HEK293T (cell line): ENCODE data around the gene FMN2.

ENCODE experiments used
- CTCF ChIA-PET: fragments of 350-600 bp; formaldehyde crosslinking; extraction: SDS; loops from one replicate; lab custom pipeline; 2021; ENCODE audit warnings: antibody characterized with exemption, inconsistent platforms; lab: Yijun Ruan, JAX
- POLR2A ChIA-PET: fragments of 350-600 bp; formaldehyde crosslinking; extraction: SDS; loops from one replicate; lab custom pipeline; 2020; ENCODE audit warnings: antibody characterized with exemption, inconsistent platforms; lab: Yijun Ruan, JAX
- DNase-seq: peaks from one replicate; pipeline ENCODE4 v3.0.0; 2012; ENCODE audit warnings: mixed read lengths; ENCODE audit errors: extremely low spot score
- ARNT ChIP-seq: fragments of 450-650 bp; IDR thresholded peaks from 2 replicates; pipeline ENCODE4 v1.6.1; 2017; ENCODE audit warnings: mild to moderate bottlenecking
- BHLHE40 ChIP-seq: fragments of 450-650 bp; IDR thresholded peaks from 2 replicates; pipeline ENCODE4 v1.6.1; 2016; ENCODE audit warnings: mild to moderate bottlenecking, moderate library complexity, borderline replicate concordance
- CTBP1 ChIP-seq: fragments of 450-650 bp; IDR thresholded peaks from 2 replicates; pipeline ENCODE4 v1.6.1; 2016; ENCODE audit warnings: borderline replicate concordance
- ELF4 ChIP-seq: fragments of 450-650 bp; IDR thresholded peaks from 2 replicates; pipeline ENCODE4 v1.6.1; 2017; ENCODE audit warnings: antibody characterized with exemption
- FOXA1 ChIP-seq: fragments of 450-650 bp; IDR thresholded peaks from 2 replicates; pipeline ENCODE4 v1.6.1; 2016; ENCODE audit warnings: mild to moderate bottlenecking
- FOXK2 ChIP-seq: fragments of 450-650 bp; IDR thresholded peaks from 2 replicates; pipeline ENCODE4 v1.6.1; 2016; ENCODE audit warnings: mild to moderate bottlenecking
- FOXM1 ChIP-seq: fragments of 450-650 bp; IDR thresholded peaks from 2 replicates; pipeline ENCODE4 v1.6.1; 2017; ENCODE audit warnings: mild to moderate bottlenecking, borderline replicate concordance
- HDGF ChIP-seq: fragments of 450-650 bp; IDR thresholded peaks from 2 replicates; pipeline ENCODE4 v1.6.1; 2017; ENCODE audit warnings: antibody characterized with exemption, borderline replicate concordance
- L3MBTL2 ChIP-seq: fragments of 450-650 bp; conservative IDR thresholded peaks from 2 replicates; pipeline ENCODE4 v1.6.1; 2016; ENCODE audit warnings: mild to moderate bottlenecking
- LEF1 ChIP-seq: fragments of 450-650 bp; IDR thresholded peaks from 2 replicates; pipeline ENCODE4 v1.6.1; 2017; ENCODE audit warnings: mild to moderate bottlenecking, borderline replicate concordance
- NFRKB ChIP-seq: fragments of 450-650 bp; IDR thresholded peaks from 2 replicates; pipeline ENCODE4 v1.6.1; 2016; ENCODE audit warnings: mild to moderate bottlenecking, moderate library complexity
- PKNOX1 ChIP-seq: fragments of 450-650 bp; IDR thresholded peaks from 2 replicates; pipeline ENCODE4 v1.6.1; 2016
- SP1 ChIP-seq: fragments of 450-650 bp; IDR thresholded peaks from 2 replicates; pipeline ENCODE4 v1.6.1; 2017
- SUZ12 ChIP-seq: fragments of 450-650 bp; IDR thresholded peaks from 2 replicates; pipeline ENCODE4 v1.6.1; 2016; ENCODE audit warnings: mild to moderate bottlenecking
- TARDBP ChIP-seq: fragments of 450-650 bp; IDR thresholded peaks from 2 replicates; pipeline ENCODE4 v1.6.1; 2016
- ZNF384 ChIP-seq: fragments of 450-650 bp; IDR thresholded peaks from 2 replicates; pipeline ENCODE4 v1.6.1; 2016

FMN2 gene

GRCh38 chr1:240128366-240128765, 36.7 kb downstream of the FMN2 start:
- POLR2A ChIA-PET: no interaction called here
- DNase-seq: no peak
- TF ChIP-seq PKNOX1: no peak
- TF ChIP-seq FOXM1: no peak
- TF ChIP-seq LEF1: no peak
- no peak for TF ChIP-seq L3MBTL2
- no peak for TF ChIP-seq ZNF384
- no peak for TF ChIP-seq SP1
- TF ChIP-seq SUZ12: no peak
- CTCF ChIA-PET: interaction anchor here (0.6 to 1.0 kb wide), 2 partner anchors 21 to 36 kb away, joined by 3 to 4 read pairs; partner anchors contain the start of gene FMN2

- TF ChIP-seq LEF1: no peak
- no peak for TF ChIP-seq CTBP1
- no peak for TF ChIP-seq FOXM1
- TF ChIP-seq L3MBTL2: no peak
- no peak for TF ChIP-seq FOXK2
- TF ChIP-seq PKNOX1: no peak
- no peak for TF ChIP-seq HDGF
- no peak for TF ChIP-seq ARNT
- TF ChIP-seq ELF4: no peak
- no peak for TF ChIP-seq FOXA1
- POLR2A ChIA-PET: no interaction called here
These were observed 42.4 kb downstream of the FMN2 start for GRCh38 chr1:240134113-240134512.

GRCh38 chr1:240134596-240134995, 42.9 kb downstream of the FMN2 start:
- POLR2A ChIA-PET: no interaction called here
- no peak for DNase-seq
- CTCF ChIA-PET: no interaction called here
- TF ChIP-seq FOXA1: no peak
- TF ChIP-seq NFRKB: no peak
- no peak for TF ChIP-seq L3MBTL2
- no peak for TF ChIP-seq BHLHE40
- no peak for TF ChIP-seq HDGF
- no peak for TF ChIP-seq SUZ12
- no peak for TF ChIP-seq FOXM1
- no peak for TF ChIP-seq ARNT
- TF ChIP-seq TARDBP: no peak
- no peak for TF ChIP-seq FOXK2
- no peak for TF ChIP-seq ELF4
- TF ChIP-seq LEF1: no peak
- no peak for TF ChIP-seq SP1
- TF ChIP-seq CTBP1: no peak
- no peak for TF ChIP-seq PKNOX1
- TF ChIP-seq ZNF384: no peak

More at GRCh38 chr1:240134113-240134512, 42.4 kb downstream of the FMN2 start:
- no peak for DNase-seq
- CTCF ChIA-PET: no interaction called here

GRCh38 chr1:240136402-240136801, 44.7 kb downstream of the FMN2 start:
- TF ChIP-seq FOXK2 (no peak), TARDBP (no peak), ARNT (no peak), HDGF (no peak), CTBP1 (no peak), ZNF384 (no peak), FOXM1 (no peak), PKNOX1 (no peak), LEF1 (no peak), ELF4 (no peak), SP1 (no peak), BHLHE40 (no peak), L3MBTL2 (no peak), NFRKB (no peak), FOXA1 (no peak), SUZ12 (no peak)
- DNase-seq: no peak
- ChIA-PET CTCF (no interaction called here), POLR2A (no interaction called here)

- POLR2A ChIA-PET: no interaction called here
- TF ChIP-seq SP1: no peak
- no peak for TF ChIP-seq BHLHE40
- no peak for TF ChIP-seq TARDBP
- no peak for TF ChIP-seq ARNT
- no peak for TF ChIP-seq FOXA1
- TF ChIP-seq HDGF: no peak
- no peak for TF ChIP-seq L3MBTL2
- no peak for TF ChIP-seq PKNOX1
- no peak for TF ChIP-seq ZNF384
- TF ChIP-seq SUZ12: no peak
- TF ChIP-seq FOXM1: no peak
- TF ChIP-seq ELF4: no peak
- no peak for TF ChIP-seq LEF1
- TF ChIP-seq CTBP1: no peak
- DNase-seq: no peak
- CTCF ChIA-PET: interaction anchor here (0.9 to 3.4 kb wide), 3 partner anchors 9 to 14 kb away, joined by 3 to 7 read pairs (median 3); no protein-coding TSS in a partner anchor
These were observed 47.2 kb downstream of the FMN2 start for GRCh38 chr1:240138867-240139266.

GRCh38 chr1:240139511-240139910, 47.8 kb downstream of the FMN2 start:
- DNase-seq: no peak
- CTCF ChIA-PET: interaction anchor here (1.5 to 3.4 kb wide), 2 partner anchors 10 to 14 kb away, joined by 3 to 7 read pairs; no protein-coding TSS in a partner anchor
- TF ChIP-seq BHLHE40: no peak
- TF ChIP-seq TARDBP: no peak
- TF ChIP-seq L3MBTL2: no peak
- TF ChIP-seq LEF1: no peak
- TF ChIP-seq ZNF384: no peak
- TF ChIP-seq SP1: no peak
- POLR2A ChIA-PET: no interaction called here
